Measurements from ENCODE around the gene FIGNL1. TPM values are rescaled to one million over a fixed set of nuclear protein-coding genes. Genes with fewer than 3 reads are reported as not detected.
A peak's percentile ranks its signal among the peaks of the same experiment; 100 is the strongest.

The FIGNL1 gene
- total and polyA plus RNA-seq, 8 donors: 1.3 to 4.1 (median 2.7) TPM

- H3K4me3 ChIP-seq: no peak overlapping the region
- H3K36me3 ChIP-seq: no peaks in the 10 kb centered on the region
- TF ChIP-seq CTCF (IDR thresholded peaks at IDR 0.05): no peak
- no peak for ATAC-seq
- H3K9me3 ChIP-seq: no peaks in the 10 kb centered on the region
- H3K27ac ChIP-seq: no peak overlapping the region
- no peak for DNase-seq
- no peaks in the 10 kb centered on the region for H3K27me3 ChIP-seq
- no peak for FAIRE-seq
- WGBS, 2 donors: 83% methylated on average over 3 of the region's 3 CpGs
- intact Hi-C loops (cut with DNase I): no loop called here
- peaks cover 0 to 6% (median 5%) of the 10 kb centered on the region in 3 donors for H3K4me1 ChIP-seq
These were observed 45.6 kb upstream of the FIGNL1 start for GRCh38 chr7:50495746-50496145.

GRCh38 chr7:50492770-50493519 lies 42.8 kb upstream of the FIGNL1 start:
- no peak for TF ChIP-seq CTCF (IDR thresholded peaks at IDR 0.05)
- ATAC-seq (no peak), DNase-seq (no peak), FAIRE-seq (no peak)
- H3K4me3 ChIP-seq: no peak overlapping the region
- no peaks in the 10 kb centered on the region for H3K36me3 ChIP-seq
- no peaks in the 10 kb centered on the region for H3K27me3 ChIP-seq
- intact Hi-C loops (cut with DNase I): no loop called here
- H3K27ac ChIP-seq: no peak overlapping the region
- peaks cover 0 to 6% (median 5%) of the 10 kb centered on the region in 3 donors for H3K4me1 ChIP-seq
- WGBS, 2 donors: 90 to 91% methylated on average over 30 of the region's 30 CpGs
- no peaks in the 10 kb centered on the region for H3K9me3 ChIP-seq

GRCh38 chr7:50491943-50492342 lies 41.8 kb upstream of the FIGNL1 start:
- no peak for ATAC-seq
- FAIRE-seq: no peak
- no peak for DNase-seq
- no peak overlapping the region for H3K4me3 ChIP-seq
- TF ChIP-seq CTCF (IDR thresholded peaks at IDR 0.05): no peak
- H3K36me3 ChIP-seq: no peaks in the 10 kb centered on the region
- H3K27ac ChIP-seq: no peak overlapping the region
- H3K9me3 ChIP-seq: no peaks in the 10 kb centered on the region
- intact Hi-C loops (cut with DNase I): no loop called here
- 95 to 97% methylated on average over 1 of the region's 1 CpG for WGBS, 2 donors
- H3K4me1 ChIP-seq: peaks cover 0 to 5% (median 4%) of the 10 kb centered on the region in 3 donors
- H3K27me3 ChIP-seq: no peaks in the 10 kb centered on the region

GRCh38 chr7:50491209-50491608 lies 41.1 kb upstream of the FIGNL1 start:
- intact Hi-C loops (cut with DNase I): no loop called here
- H3K27ac ChIP-seq: no peak overlapping the region
- H3K9me3 ChIP-seq: no peaks in the 10 kb centered on the region
- no peaks in the 10 kb centered on the region for H3K36me3 ChIP-seq
- 71 to 74% methylated on average over 5 of the region's 5 CpGs for WGBS, 2 donors
- H3K27me3 ChIP-seq: no peaks in the 10 kb centered on the region
- DNase-seq: no peak
- no peak for ATAC-seq
- H3K4me3 ChIP-seq: no peak overlapping the region
- FAIRE-seq: no peak
- no peaks in the 10 kb centered on the region for H3K4me1 ChIP-seq
- no peak for TF ChIP-seq CTCF (IDR thresholded peaks at IDR 0.05)

GRCh38 chr7:50488379-50488778 lies 38.2 kb upstream of the FIGNL1 start:
- FAIRE-seq: peak; percentile 92
- Histone ChIP-seq H3K4me1 (no peaks in the 10 kb centered on the region), H3K27me3 (no peaks in the 10 kb centered on the region), H3K36me3 (no peaks in the 10 kb centered on the region), H3K27ac (no peak overlapping the region), H3K4me3 (no peak overlapping the region), H3K9me3 (no peaks in the 10 kb centered on the region)
- DNase-seq: no peak
- intact Hi-C loops (cut with DNase I): no loop called here
- ATAC-seq: no peak
- no peak for TF ChIP-seq CTCF (IDR thresholded peaks at IDR 0.05)
